Neural cell (in vitro differentiated cells): ENCODE data around the gene CELF4. TPM values are rescaled to one million over a fixed set of nuclear protein-coding genes. Genes with fewer than 3 reads are reported as not detected.

Experiments
- H2AFZ ChIP-seq: fragments of 200-600, 300-800 bp; sonication (generic), shearing (Covaris generic); 2 replicates; pipeline ENCODE4 v1.6.0; 2014; ENCODE audit warnings: low read depth, mild to moderate bottlenecking, antibody characterized with exemption, low read length, moderate library complexity
- H3F3A ChIP-seq: fragments of 200-600 bp; shearing (Covaris generic); 2 replicates; pipeline ENCODE4 v1.6.1; 2016; ENCODE audit warnings: mild to moderate bottlenecking, moderate library complexity, mixed read lengths, antibody characterized with exemption, low read length; ENCODE audit not compliant: insufficient read depth, poor library complexity, severe bottlenecking
- H3K27ac ChIP-seq: fragments of 200-600, 300-800 bp; sonication (generic), shearing (Covaris generic); 2 replicates; pipeline ENCODE4 v1.5.1; 2014; ENCODE audit warnings: mild to moderate bottlenecking, low read length, moderate library complexity
- H3K27me3 ChIP-seq: fragments of 300-800, 200-600 bp; sonication (generic), shearing (Covaris generic); 2 replicates; pipeline ENCODE4 v1.6.0; 2014; ENCODE audit warnings: mild to moderate bottlenecking, low read depth, low read length, moderate library complexity; ENCODE audit not compliant: insufficient read depth
- H3K36me3 ChIP-seq: fragments of 300-800, 200-600 bp; sonication (generic), shearing (Covaris generic); 2 replicates; pipeline ENCODE4 v1.5.1; 2014; ENCODE audit warnings: mild to moderate bottlenecking, antibody characterized with exemption, low read length, moderate library complexity; ENCODE audit not compliant: insufficient read depth
- H3K4me2 ChIP-seq: fragments of 300-800, 200-600 bp; sonication (generic), shearing (Covaris generic); 2 replicates; pipeline ENCODE4 v1.6.0; 2014; ENCODE audit warnings: mild to moderate bottlenecking, low read length
- H3K4me3 ChIP-seq: fragments of 300-800, 200-600 bp; sonication (generic), shearing (Covaris generic); 2 replicates; pipeline ENCODE4 v1.5.1; 2014; ENCODE audit warnings: mild to moderate bottlenecking, low read length, moderate library complexity
- H3K79me2 ChIP-seq: fragments of 200-600 bp; shearing (Covaris generic); replicated peaks from 2 replicates; pipeline ENCODE4 v1.6.0; 2014; ENCODE audit warnings: mild to moderate bottlenecking, low read length, moderate library complexity; ENCODE audit not compliant: insufficient read depth
- H3K9ac ChIP-seq: fragments of 300-800, 200-600 bp; sonication (generic), shearing (Covaris generic); 2 replicates; pipeline ENCODE4 v1.6.1; 2016; ENCODE audit warnings: mild to moderate bottlenecking, low read length, mixed read lengths
- H3K9me2 ChIP-seq: fragments of 200-600 bp; shearing (Covaris generic); 2 replicates; pipeline ENCODE4 v1.6.1; 2016; ENCODE audit warnings: mild to moderate bottlenecking, low read length, mixed read lengths; ENCODE audit not compliant: insufficient read depth
- H3K9me3 ChIP-seq: fragments of 200-600, 300-800 bp; sonication (generic), shearing (Covaris generic); 2 replicates; pipeline ENCODE4 v1.6.1; 2016; ENCODE audit warnings: mild to moderate bottlenecking, mixed run types, low read length, moderate library complexity, mixed read lengths
- H4K20me1 ChIP-seq: fragments of 200-600 bp; shearing (Covaris generic); 2 replicates; pipeline ENCODE4 v1.6.1; 2016; ENCODE audit warnings: mild to moderate bottlenecking, mixed run types; ENCODE audit not compliant: insufficient read depth
- EP300 ChIP-seq: fragments of 450-650 bp; conservative IDR thresholded peaks from 2 replicates; pipeline ENCODE4 v1.6.1; 2014; ENCODE audit warnings: antibody characterized with exemption, mild to moderate bottlenecking, moderate library complexity; ENCODE audit not compliant: poor library complexity, severe bottlenecking
- EZH2 ChIP-seq: fragments of 200-600, 300-800 bp; shearing (Covaris generic), sonication (generic); IDR thresholded peaks from 2 replicates; pipeline ENCODE4 v1.6.1; 2014; ENCODE audit warnings: antibody characterized with exemption, low read length, borderline replicate concordance, mild to moderate bottlenecking; ENCODE audit not compliant: insufficient read depth, poor library complexity, severe bottlenecking
- MXI1 ChIP-seq: fragments of 450-650 bp; conservative IDR thresholded peaks from 2 replicates; pipeline ENCODE4 v1.6.1; 2014; ENCODE audit warnings: antibody characterized with exemption, mild to moderate bottlenecking; ENCODE audit not compliant: poor library complexity, severe bottlenecking
- POLR2AphosphoS5 ChIP-seq: IDR thresholded peaks from 2 replicates; pipeline ENCODE4 v1.6.1; 2012
- RAD21 ChIP-seq: fragments of 450-650 bp; conservative IDR thresholded peaks from 2 replicates; pipeline ENCODE4 v1.6.1; 2014; ENCODE audit warnings: antibody characterized with exemption, mild to moderate bottlenecking, moderate library complexity
- SMC3 ChIP-seq: fragments of 450-650 bp; conservative IDR thresholded peaks from 2 replicates; pipeline ENCODE4 v1.6.1; 2014; ENCODE audit warnings: antibody characterized with exemption, mild to moderate bottlenecking, moderate library complexity; ENCODE audit not compliant: poor library complexity
- TAF1 ChIP-seq: IDR thresholded peaks from 2 replicates; pipeline ENCODE4 v1.6.1; 2012; ENCODE audit warnings: low read depth
- polyA plus RNA-seq: library from polyadenylated mRNA; depleted of rRNA; stranded (reverse); fragments of >200 nt; gene quantifications from 2 replicates; pipeline ENCODE4 v1.2.3, GENCODE V29; 2014
- TF ChIP-seq, protein P1 (sequence below): IDR thresholded peaks from 2 replicates; pipeline ENCODE4 v1.6.1; 2012; ENCODE audit warnings: borderline replicate concordance
- TF ChIP-seq, protein P2 (sequence below): fragments of 450-650 bp; IDR thresholded peaks from 2 replicates; pipeline ENCODE4 v1.5.1; 2014; ENCODE audit warnings: antibody characterized with exemption, mild to moderate bottlenecking, moderate library complexity; ENCODE audit not compliant: poor library complexity, severe bottlenecking

Gene CELF4
- polyA plus RNA-seq, 1 donor from 2014 or later: 191 TPM

DNA sequence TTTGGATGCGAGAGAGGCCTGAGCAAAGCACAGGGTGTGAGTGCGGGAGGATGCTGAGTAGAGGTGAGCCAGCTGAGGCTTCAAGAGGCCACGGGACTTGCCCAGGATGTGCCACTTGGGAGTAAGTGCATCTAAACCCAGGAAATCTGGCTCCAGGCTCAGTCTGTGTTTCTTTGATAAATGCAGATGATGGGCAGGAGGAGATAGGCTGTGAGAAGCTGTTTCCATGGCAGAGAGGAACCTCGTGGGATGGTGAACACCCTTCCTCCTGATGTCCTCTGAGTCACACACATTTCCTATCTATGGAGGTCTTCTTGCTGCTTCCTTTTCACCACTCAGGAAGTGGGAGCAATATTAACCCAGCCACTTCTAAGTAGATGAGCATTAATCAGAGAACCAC is 38.4 kb upstream of the CELF4 start:
- Histone ChIP-seq H3K27me3 (no peaks in the 10 kb centered on the region), H3K27ac (no peak overlapping the region), H3K9me3 (no peaks in the 10 kb centered on the region), H4K20me1 (no peaks in the 10 kb centered on the region), H3K4me3 (no peak overlapping the region), H2AFZ (no peak overlapping the region), H3K36me3 (no peaks in the 10 kb centered on the region), H3K9me2 (no peaks in the 10 kb centered on the region), H3K9ac (no peak overlapping the region), H3K4me2 (no peak overlapping the region), H3K79me2 (no peaks in the 10 kb centered on the region), H3F3A (no peaks in the 10 kb centered on the region)
- no peak for TF ChIP-seq RAD21
- no peak for TF ChIP-seq EZH2
- TF ChIP-seq, protein P1, sequence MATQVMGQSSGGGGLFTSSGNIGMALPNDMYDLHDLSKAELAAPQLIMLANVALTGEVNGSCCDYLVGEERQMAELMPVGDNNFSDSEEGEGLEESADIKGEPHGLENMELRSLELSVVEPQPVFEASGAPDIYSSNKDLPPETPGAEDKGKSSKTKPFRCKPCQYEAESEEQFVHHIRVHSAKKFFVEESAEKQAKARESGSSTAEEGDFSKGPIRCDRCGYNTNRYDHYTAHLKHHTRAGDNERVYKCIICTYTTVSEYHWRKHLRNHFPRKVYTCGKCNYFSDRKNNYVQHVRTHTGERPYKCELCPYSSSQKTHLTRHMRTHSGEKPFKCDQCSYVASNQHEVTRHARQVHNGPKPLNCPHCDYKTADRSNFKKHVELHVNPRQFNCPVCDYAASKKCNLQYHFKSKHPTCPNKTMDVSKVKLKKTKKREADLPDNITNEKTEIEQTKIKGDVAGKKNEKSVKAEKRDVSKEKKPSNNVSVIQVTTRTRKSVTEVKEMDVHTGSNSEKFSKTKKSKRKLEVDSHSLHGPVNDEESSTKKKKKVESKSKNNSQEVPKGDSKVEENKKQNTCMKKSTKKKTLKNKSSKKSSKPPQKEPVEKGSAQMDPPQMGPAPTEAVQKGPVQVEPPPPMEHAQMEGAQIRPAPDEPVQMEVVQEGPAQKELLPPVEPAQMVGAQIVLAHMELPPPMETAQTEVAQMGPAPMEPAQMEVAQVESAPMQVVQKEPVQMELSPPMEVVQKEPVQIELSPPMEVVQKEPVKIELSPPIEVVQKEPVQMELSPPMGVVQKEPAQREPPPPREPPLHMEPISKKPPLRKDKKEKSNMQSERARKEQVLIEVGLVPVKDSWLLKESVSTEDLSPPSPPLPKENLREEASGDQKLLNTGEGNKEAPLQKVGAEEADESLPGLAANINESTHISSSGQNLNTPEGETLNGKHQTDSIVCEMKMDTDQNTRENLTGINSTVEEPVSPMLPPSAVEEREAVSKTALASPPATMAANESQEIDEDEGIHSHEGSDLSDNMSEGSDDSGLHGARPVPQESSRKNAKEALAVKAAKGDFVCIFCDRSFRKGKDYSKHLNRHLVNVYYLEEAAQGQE: no peak
- TF ChIP-seq MXI1: no peak
- TF ChIP-seq POLR2AphosphoS5: no peak
- no peak for TF ChIP-seq TAF1
- TF ChIP-seq EP300: no peak
- TF ChIP-seq SMC3: no peak
- TF ChIP-seq, protein P2, sequence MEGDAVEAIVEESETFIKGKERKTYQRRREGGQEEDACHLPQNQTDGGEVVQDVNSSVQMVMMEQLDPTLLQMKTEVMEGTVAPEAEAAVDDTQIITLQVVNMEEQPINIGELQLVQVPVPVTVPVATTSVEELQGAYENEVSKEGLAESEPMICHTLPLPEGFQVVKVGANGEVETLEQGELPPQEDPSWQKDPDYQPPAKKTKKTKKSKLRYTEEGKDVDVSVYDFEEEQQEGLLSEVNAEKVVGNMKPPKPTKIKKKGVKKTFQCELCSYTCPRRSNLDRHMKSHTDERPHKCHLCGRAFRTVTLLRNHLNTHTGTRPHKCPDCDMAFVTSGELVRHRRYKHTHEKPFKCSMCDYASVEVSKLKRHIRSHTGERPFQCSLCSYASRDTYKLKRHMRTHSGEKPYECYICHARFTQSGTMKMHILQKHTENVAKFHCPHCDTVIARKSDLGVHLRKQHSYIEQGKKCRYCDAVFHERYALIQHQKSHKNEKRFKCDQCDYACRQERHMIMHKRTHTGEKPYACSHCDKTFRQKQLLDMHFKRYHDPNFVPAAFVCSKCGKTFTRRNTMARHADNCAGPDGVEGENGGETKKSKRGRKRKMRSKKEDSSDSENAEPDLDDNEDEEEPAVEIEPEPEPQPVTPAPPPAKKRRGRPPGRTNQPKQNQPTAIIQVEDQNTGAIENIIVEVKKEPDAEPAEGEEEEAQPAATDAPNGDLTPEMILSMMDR: no peak

DNA sequence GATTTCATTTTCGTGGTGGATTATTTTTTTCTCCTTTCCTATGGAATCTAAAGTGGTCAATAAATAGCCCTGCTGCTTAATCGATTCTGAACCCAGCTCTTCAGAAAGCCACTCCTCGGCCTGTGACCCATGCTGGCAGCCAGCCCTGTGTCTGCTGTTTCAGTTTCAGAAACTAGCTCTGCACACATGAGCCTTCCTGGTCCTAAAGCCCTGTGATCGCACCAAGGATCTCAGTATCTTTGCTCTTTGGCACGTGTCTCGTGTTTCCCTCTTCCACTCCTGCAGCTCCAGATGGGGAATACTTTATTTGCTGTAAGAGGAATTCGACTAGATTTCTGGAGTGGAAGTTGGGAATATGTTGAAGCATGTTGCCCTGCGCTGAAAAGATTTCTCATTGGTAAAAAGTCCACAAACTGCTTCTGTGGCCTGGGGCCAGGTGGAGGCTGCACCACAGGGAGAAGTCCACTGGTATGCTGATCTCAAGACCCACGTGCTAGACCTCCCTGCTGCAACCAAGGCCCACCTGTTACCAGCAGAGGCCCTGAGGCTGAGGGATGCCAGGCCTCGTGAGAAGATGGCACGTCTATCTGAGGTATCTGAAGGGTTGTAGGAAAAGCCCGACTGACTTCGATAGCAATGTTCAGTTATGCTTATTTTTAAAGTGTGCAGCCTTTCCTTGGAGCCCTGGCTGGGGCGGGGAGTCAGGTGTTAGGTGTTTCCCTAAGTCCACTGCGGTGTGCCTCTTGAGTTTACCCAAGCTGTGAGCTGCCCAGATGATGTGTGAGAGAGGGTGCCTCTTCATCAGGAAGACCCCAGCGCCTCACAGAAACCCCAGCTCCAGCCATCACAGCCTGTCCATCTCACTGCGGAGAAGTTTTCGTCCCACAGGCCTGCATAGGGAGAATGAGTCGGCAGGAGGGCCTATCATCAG is 33.6 kb upstream of the CELF4 start:
- Histone ChIP-seq H2AFZ (no peak overlapping the region), H3K79me2 (no peaks in the 10 kb centered on the region), H3K27me3 (no peaks in the 10 kb centered on the region), H3K4me3 (no peak overlapping the region), H3F3A (no peaks in the 10 kb centered on the region), H3K4me2 (no peak overlapping the region), H3K9me3 (no peaks in the 10 kb centered on the region), H3K9ac (no peak overlapping the region), H3K27ac (no peak overlapping the region), H3K9me2 (no peaks in the 10 kb centered on the region), H3K36me3 (no peaks in the 10 kb centered on the region), H4K20me1 (no peaks in the 10 kb centered on the region)
- TF ChIP-seq EZH2 (no peak), SMC3 (no peak), TAF1 (no peak), POLR2AphosphoS5 (no peak), MXI1 (no peak), EP300 (no peak), RAD21 (no peak)
- TF ChIP-seq, protein P2: no peak
- TF ChIP-seq, protein P1: no peak
